Fibroblast of pulmonary artery (primary cell): ENCODE results near the gene OTUD4.
"Not testable (repeated sequence)": the region's sequence is repeated elsewhere in the genome, so short reads cannot be mapped to it uniquely, and the experiment has no call there.

Experiments used
- DNase-seq: peaks from one replicate; pipeline ENCODE4 v3.0.0-alpha.2; 2010; ENCODE audit warnings: low read depth
- H3K4me3 ChIP-seq: replicated peaks from 2 replicates; pipeline ENCODE4 v1.5.1; 2011; ENCODE audit warnings: low read depth, mild to moderate bottlenecking, control low read depth, low read length, moderate library complexity
- TF ChIP-seq, protein P1 (sequence below): IDR thresholded peaks from 2 replicates; pipeline ENCODE4 v1.5.1; 2011; ENCODE audit warnings: mild to moderate bottlenecking, control low read depth, low read length, inconsistent platforms; ENCODE audit errors: missing control alignments

The OTUD4 gene

DNA sequence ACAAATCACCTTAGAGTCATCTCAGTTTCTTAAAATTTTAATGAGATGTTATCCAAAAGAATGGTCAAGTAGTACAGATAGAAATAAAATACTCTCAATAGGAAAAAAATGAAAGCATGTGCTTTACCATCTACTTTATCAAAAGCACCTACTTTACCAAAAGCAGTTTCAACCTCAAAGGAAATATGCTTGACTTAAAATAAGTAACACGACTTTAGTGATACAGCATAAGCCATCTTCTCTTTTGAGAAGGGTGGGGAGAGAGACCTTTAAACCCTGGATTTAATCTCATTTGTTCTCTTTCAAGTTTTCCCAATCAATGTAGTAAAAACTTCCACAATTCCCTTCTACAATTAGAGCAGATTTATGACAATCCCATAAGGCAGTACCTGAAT is 26.5 kb downstream of the OTUD4 start:
- TF ChIP-seq, protein P1, sequence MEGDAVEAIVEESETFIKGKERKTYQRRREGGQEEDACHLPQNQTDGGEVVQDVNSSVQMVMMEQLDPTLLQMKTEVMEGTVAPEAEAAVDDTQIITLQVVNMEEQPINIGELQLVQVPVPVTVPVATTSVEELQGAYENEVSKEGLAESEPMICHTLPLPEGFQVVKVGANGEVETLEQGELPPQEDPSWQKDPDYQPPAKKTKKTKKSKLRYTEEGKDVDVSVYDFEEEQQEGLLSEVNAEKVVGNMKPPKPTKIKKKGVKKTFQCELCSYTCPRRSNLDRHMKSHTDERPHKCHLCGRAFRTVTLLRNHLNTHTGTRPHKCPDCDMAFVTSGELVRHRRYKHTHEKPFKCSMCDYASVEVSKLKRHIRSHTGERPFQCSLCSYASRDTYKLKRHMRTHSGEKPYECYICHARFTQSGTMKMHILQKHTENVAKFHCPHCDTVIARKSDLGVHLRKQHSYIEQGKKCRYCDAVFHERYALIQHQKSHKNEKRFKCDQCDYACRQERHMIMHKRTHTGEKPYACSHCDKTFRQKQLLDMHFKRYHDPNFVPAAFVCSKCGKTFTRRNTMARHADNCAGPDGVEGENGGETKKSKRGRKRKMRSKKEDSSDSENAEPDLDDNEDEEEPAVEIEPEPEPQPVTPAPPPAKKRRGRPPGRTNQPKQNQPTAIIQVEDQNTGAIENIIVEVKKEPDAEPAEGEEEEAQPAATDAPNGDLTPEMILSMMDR: no peak
- H3K4me3 ChIP-seq: no peak overlapping the region
- no peak for DNase-seq

DNA sequence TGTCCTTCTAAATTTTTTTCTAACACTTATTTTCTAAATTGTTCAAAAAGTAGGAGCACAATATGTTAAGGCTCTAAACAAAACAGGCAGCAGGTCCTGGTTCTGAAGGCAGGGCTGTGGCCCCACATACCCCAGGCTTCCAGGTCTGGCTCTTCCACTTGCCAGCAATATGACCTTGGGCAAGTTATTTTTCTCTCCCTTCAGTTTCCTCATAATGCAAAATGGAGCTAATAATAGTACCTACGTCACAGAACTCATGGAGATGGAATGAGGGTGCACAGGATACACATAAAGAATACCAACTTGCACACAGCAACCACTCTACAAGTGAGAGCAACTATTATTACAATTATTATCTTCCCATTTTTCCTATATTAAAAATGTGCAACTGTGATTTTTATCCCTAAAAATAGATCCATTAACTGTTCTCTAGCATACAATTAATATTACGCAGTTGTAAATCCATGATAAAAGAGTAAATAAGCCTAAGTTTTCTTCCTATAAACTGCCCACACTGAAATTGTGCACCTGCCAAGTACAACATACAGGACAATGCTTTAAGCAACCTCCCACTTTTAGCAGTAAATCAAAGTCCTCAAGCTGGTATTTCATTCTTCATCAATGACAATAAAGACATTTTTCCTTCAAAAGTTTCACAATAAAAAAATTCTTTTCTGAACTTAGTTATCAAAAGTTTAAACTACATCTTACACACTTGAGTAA is 27.0 kb downstream of the OTUD4 start:
- TF ChIP-seq, protein P1: no peak
- DNase-seq: peak; percentile 43
- no peak overlapping the region for H3K4me3 ChIP-seq

DNA sequence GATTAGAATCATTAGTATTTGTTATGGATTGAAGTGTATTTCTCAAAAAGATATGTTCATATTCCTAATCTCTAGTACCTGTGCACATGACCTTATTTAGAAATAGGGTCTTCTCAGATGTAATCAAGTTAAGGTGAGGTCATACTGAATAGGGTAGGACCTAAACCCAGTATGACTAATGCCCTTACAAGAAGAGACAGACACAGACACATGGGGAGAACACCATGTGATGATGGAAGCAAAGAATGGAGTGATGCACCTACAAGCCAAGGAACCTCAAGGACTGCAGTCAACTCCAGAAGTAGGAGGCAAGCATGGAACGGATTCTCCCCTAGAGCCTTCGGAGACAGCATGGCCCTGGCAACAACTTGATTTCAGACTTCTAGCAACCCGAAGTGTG is 31.4 kb downstream of the OTUD4 start:
- no peak for DNase-seq
- no peak overlapping the region for H3K4me3 ChIP-seq
- TF ChIP-seq, protein P1: no peak

DNA sequence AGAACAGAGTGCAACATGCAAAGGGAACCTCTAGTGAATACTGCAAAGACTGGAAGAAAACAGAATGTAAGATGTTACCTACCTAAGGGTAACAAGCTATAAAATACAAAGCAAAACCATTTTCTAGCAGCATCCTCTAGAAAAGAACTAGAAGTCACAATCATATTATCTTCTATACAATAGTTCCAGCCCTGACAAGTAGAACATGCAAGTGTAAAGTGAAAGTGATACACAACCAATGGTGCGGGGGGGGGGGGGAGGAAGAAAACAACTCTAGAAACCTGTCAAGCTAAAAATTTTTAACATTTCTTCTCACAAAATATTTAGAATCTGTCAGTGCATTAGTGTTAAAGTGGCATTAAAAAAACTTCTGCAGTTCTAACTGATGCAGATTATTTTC is 44.2 kb downstream of the OTUD4 start:
- not testable (repeated sequence) for H3K4me3 ChIP-seq, DNase-seq

DNA sequence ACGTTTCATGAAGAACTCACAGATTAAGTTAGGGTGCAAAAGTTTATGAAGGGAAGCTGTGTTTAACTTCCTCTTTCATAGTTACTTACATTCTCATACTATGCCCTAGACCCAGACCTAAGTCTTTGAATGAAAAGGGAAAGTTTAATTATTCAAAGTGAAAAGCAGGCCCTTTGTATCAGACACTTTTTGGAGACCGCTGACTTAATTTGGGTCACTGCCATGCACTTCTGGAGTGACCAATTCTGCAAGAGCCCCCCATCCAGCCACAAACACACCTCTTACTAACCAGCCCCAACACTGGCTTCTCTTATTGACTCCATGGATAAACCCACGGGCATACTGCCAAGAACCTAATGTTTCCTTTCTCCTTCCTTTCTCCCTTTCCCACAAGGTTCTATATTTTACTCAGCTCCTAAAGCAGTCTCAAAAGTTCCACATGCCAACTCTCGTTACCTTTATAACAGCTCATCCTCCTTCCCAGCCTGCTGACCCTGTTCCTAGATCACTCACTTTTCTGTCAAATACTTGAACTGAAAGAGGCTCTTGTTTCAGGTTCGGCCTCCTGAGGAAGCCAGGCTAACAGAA is 47.8 kb downstream of the OTUD4 start:
- no peak overlapping the region for H3K4me3 ChIP-seq
- DNase-seq: peak; percentile 35
- TF ChIP-seq, protein P1: no peak

DNA sequence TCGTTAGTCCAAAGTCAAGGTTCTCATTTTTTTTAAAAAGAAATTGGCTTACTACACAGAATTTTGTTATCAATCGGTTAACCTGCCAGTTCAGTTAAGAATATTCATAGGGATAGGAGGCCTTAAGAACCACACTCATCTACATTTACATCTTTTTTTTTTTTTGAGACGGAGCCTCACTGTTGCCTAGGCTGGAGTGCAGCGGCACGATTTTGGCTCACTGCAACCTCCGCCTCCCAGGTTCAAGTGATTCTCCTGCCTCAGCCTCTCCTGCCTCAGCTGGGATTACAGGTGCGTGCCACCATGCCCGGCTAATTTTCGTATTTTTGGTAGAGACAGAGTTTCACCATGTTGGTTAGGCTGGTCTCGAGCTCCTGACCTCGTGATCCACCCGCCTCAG is 48.5 kb downstream of the OTUD4 start:
- TF ChIP-seq, protein P1: no peak
- no peak for DNase-seq
- H3K4me3 ChIP-seq: no peak overlapping the region

DNA sequence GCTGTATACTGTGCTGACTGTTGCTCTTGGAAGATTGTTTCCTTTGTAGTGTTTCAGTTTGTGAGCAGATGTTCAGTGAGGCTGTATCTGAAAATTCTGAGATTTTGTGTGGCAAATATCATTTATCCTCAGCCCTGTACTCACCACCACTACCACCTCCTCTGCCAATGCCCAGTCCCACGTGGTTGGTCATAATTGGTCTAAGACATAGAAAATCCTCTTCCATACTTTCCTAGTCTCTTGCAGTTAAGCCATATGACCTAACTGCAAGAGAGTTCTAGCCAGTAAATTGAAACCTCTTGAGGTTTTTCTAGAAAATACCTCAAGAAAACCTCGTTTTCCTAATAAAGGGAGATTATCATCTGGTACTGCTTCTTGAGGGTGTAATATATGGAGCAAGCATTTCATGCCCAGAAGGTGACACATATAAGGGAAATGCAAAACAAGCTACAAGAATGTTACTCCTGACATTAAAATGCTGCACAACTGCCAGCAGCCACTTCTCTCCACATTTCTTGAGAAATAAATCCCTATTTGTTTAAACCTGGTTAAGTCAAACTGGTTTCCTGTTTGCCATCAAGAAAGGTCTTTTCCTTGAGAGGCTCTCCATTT is 49.5 kb downstream of the OTUD4 start:
- no peak overlapping the region for H3K4me3 ChIP-seq
- peak; percentile 70 for DNase-seq
- TF ChIP-seq, protein P1: no peak
